LNCAP (cell line): ENCODE measurements around the gene TM2D1.

ENCODE experiments used
- TF ChIP-seq, protein P1 (sequence below): fragments of 450-650 bp; IDR thresholded peaks from 2 replicates; pipeline ENCODE4 v1.5.1; 2017; ENCODE audit warnings: mild to moderate bottlenecking

Gene TM2D1

DNA sequence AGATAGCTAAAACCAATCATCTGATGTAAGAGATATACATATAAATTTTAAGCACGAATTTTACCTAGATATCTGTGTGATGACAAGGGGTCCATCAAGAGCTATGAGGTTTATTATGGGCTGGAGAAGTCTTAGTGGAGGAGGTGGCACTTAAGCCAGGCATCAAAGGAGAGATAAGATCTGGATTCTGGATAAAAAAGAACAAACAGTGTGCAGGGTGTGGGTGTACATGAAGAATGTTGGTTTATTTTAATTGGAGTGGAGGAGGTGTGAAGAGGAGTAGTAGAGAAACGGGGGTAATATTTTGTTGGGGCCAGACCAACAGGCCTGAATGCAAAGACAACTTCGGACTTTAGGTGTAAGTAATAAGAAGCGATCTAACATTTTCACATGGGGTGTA lies 80.6 kb downstream of the TM2D1 start:
- TF ChIP-seq, protein P1, sequence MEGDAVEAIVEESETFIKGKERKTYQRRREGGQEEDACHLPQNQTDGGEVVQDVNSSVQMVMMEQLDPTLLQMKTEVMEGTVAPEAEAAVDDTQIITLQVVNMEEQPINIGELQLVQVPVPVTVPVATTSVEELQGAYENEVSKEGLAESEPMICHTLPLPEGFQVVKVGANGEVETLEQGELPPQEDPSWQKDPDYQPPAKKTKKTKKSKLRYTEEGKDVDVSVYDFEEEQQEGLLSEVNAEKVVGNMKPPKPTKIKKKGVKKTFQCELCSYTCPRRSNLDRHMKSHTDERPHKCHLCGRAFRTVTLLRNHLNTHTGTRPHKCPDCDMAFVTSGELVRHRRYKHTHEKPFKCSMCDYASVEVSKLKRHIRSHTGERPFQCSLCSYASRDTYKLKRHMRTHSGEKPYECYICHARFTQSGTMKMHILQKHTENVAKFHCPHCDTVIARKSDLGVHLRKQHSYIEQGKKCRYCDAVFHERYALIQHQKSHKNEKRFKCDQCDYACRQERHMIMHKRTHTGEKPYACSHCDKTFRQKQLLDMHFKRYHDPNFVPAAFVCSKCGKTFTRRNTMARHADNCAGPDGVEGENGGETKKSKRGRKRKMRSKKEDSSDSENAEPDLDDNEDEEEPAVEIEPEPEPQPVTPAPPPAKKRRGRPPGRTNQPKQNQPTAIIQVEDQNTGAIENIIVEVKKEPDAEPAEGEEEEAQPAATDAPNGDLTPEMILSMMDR = no peak

DNA sequence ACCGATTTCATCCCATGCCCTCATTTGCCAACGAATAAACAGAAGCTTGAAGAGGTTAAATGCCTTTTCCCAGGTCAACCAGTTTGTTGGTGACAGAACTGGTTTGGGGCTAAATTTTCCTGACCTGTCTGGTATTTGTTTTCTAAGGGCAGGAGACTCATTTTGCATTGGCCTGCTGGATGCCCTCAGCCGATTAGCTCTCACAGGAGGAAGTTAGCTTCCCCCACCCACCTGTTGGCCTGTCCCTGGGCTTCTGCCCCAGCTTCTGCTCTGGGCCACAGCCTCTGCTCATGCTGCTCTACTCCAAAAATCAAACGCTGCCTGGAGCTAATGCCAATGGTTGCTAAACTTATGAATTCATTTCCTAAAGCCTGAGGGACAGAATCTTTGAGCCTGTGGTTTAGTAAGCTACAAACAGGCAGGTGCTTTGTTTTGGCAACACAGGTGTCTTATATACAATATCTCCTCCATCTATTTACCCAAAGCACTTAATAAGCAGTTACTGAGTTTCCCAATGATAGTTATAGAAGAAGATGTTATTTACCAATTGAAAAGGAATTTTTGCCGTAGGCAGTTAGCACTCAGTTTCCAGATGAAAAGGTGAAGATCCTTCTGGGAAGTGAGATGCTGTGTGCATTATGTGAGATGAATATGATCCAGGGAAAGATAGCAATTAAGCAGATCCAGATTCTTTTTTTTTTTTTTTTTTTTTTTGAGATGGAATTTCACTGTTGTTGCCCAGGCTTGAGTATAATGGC lies 82.3 kb downstream of the TM2D1 start:
- TF ChIP-seq, protein P1 = no peak

DNA sequence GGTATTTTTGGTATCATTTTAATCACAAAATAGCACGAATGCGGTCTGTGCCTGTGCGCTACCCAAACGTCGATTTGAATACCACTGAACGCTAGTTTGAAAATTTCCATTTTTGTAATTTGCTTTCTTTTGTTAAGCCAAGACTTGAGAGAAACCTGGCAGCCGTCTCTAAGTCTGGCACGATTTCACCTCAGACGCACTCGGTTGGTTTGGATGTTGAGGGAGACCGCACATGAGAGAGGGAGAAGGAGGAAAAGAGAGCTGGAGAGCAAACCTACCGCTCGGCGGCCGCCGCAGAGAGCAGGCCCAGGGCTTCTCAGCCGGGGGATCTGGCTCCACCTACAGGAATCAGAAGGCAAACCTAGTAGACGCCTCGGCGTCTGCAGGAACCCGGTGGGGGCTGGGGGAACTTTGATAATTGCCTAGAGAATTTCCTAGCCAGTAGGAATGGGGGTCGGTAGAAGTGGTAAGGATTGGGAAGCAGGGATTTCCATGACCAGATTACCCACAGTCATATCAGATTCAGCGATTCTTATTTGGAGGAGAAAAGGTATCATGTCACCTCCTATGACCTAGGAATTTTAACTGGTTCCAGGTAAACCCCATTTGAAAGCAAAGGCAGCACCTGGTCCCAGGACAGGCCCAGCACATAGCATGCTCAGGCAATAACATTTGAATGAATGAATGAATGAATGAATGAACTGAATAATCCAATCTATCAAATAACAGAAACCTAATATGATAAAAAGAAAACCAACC lies 83.2 kb downstream of the TM2D1 start:
- TF ChIP-seq, protein P1 = peak; percentile 68

DNA sequence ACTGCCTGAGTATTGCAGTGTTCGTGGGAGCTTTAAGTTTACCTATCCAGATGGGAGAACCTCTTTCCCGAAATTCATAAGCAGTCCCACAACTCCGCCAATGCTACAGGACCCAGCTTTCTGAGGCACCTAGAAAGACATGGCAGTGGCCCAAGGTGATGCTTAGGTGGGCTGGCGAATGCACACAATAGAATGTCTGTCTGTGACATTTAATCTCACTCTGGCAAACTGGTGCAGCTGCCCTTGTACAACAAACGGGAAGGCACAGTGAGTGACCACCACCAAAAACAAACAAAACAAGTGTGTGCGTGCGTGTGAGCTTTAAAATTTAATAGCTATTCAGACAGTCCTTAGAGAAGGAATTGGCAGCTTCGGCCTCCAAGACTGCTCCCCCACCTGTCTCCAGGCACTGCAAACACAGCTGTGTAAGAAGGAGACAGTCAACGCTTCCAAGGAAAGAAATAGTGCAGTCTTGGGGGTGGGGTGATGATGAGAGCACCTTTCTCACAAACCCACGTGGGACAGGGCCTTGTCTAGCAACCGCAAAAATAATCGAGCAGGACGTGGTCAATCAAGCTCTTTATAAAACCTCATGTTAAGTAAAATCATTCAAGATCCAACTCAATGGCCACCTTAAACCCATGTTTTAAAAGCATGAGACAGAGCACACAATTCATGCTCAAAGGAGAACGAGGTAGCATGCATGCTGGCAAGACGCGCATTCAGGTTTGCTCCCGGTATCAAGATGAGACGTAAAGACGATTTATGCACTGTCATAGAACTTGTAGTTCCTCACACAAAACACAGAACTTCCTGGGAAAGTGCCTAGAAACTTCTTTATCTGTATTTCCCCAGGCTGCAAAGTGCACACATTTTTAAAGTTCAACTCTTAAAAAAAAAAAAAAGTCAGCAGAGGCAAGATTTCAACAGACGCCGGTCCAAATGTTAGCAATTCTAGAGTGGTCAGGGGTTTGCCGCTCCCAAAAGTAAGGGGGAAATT lies 84.1 kb downstream of the TM2D1 start:
- TF ChIP-seq, protein P1 = no peak

DNA sequence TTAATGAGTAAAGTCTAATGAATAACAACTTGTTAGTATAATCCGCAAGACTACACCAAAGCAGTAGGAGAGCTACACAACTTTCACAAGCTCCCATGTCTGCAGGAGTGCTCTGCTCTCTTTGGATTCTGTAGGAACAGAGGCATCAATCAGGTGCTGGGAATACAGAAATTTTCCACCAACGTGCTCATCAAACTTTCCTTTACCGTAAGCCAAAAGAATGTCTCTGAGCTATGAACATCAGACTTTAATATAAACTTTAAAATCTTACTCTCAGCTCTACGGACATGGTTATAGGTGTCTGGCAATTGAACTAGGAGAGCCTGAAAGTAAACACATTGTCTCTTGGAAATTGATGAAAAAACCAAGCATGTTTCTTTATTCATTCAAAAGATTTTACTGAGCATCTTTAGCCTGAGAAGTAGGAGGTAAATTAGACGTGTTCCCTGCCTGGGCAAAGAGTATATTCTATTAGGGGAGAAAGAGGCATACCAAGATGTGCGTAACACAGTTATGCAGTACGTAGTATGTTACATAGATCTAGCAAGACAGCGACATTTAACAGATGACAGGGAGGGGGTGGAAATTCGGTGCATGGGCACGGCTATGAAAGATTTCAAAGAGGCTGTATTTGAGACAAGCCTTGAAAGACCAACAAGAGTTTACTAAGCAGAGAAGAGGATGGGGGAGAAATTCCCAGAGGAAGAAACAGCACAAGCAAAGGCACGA lies 85.2 kb downstream of the TM2D1 start:
- TF ChIP-seq, protein P1 = no peak

DNA sequence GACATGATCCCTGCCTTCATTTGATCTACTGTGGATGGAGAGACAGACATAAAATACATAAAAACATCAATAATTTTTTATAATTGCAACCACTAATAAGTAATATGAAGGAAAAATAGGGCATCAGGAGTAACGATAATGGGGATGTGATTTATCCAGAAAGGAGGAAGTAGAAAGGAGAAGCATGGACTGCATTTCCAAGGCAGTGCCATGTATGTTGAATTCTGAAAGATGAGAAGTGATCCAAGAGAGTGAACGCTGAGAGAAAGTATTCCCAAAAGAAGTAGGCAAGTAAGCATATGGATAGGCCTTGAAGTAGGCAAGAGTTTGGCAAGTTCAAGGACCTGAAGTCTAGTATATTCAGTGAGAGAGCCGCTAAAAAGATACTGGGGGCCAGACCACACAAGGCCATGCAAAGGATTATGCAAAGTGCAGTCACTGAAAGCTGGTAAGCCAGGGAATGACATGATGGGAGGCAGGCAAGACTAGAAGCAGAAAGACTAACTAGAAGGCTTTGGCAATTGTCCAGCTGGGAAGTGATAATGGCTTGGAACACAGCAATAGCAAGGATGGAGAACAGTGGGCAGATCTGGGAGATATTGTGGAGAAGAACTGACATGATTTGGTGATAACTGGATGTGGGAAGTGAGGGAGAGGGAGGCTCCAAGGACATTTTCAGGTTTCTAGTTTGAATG lies 85.9 kb downstream of the TM2D1 start:
- TF ChIP-seq, protein P1 = no peak
